H9 (cell line): ENCODE results near the gene CAB39. TPM values are rescaled to one million over a fixed set of nuclear protein-coding genes. Genes with fewer than 3 reads are reported as not detected.

ENCODE experiments used
- DNase-seq: peaks from one replicate; pipeline ENCODE4 v3.0.0-alpha.2; 2017
- H2AFZ ChIP-seq: one replicate; pipeline ENCODE4 v1.6.1; 2013; ENCODE audit warnings: mild to moderate bottlenecking, low read length, control low read depth, moderate library complexity
- H2AK5ac ChIP-seq: 2 replicates; pipeline ENCODE4 v1.6.1; 2013; ENCODE audit warnings: low read length, control low read depth, mixed read lengths; ENCODE audit not compliant: insufficient read length
- H2BK120ac ChIP-seq: one replicate; pipeline ENCODE4 v1.6.1; 2013; ENCODE audit warnings: low read depth, mild to moderate bottlenecking, low read length, control low read depth, inconsistent platforms; ENCODE audit not compliant: poor library complexity, severe bottlenecking
- H2BK12ac ChIP-seq: 2 replicates; pipeline ENCODE4 v1.6.1; 2013; ENCODE audit warnings: low read length, control low read depth, mixed read lengths, low read depth; ENCODE audit not compliant: insufficient read length
- H2BK15ac ChIP-seq: 2 replicates; pipeline ENCODE4 v1.6.1; 2013; ENCODE audit warnings: low read depth, low read length, control low read depth
- H2BK20ac ChIP-seq: one replicate; pipeline ENCODE4 v1.6.1; 2013; ENCODE audit warnings: low read depth, mild to moderate bottlenecking, low read length, control low read depth, inconsistent platforms; ENCODE audit not compliant: poor library complexity, severe bottlenecking
- H2BK5ac ChIP-seq: 2 replicates; pipeline ENCODE4 v1.6.1; 2013; ENCODE audit warnings: low read length, control low read depth, mixed read lengths; ENCODE audit not compliant: insufficient read length
- H3K14ac ChIP-seq: 2 replicates; pipeline ENCODE4 v1.6.1; 2013; ENCODE audit warnings: low read length, control low read depth; ENCODE audit not compliant: insufficient read depth
- H3K18ac ChIP-seq: 2 replicates; pipeline ENCODE4 v1.6.1; 2013; ENCODE audit warnings: low read depth, mild to moderate bottlenecking, mixed read lengths, low read length, control low read depth; ENCODE audit not compliant: insufficient read length
- H3K23ac ChIP-seq: 2 replicates; pipeline ENCODE4 v1.6.1; 2013; ENCODE audit warnings: low read length, control low read depth, mixed read lengths, low read depth; ENCODE audit not compliant: insufficient read length
- H3K23me2 ChIP-seq: 2 replicates; pipeline ENCODE4 v1.6.1; 2013; ENCODE audit warnings: low read depth, mild to moderate bottlenecking, mixed read lengths, low read length, control low read depth; ENCODE audit not compliant: insufficient read length, poor library complexity, severe bottlenecking
- H3K27ac ChIP-seq: 2 replicates; pipeline ENCODE4 v1.5.1; 2013; ENCODE audit warnings: low read length, control low read depth, mixed read lengths, low read depth; ENCODE audit not compliant: insufficient read length
- H3K27me3 ChIP-seq: 2 replicates; pipeline ENCODE4 v1.6.1; 2013; ENCODE audit warnings: low read length, control low read depth, inconsistent platforms; ENCODE audit not compliant: insufficient read depth
- H3K4ac ChIP-seq: 2 replicates; pipeline ENCODE4 v1.6.1; 2013; ENCODE audit warnings: low read depth, mild to moderate bottlenecking, control low read depth, inconsistent platforms, low read length, moderate library complexity
- H3K4me1 ChIP-seq: 2 replicates; pipeline ENCODE4 v1.6.1; 2013; ENCODE audit warnings: low read length, control low read depth, inconsistent platforms; ENCODE audit not compliant: insufficient read depth
- H3K4me2 ChIP-seq: 2 replicates; pipeline ENCODE4 v1.6.1; 2013; ENCODE audit warnings: low read length, control low read depth, mixed read lengths; ENCODE audit not compliant: insufficient read length, insufficient read depth
- H3K56ac ChIP-seq: 2 replicates; pipeline ENCODE4 v1.6.1; 2013; ENCODE audit warnings: low read depth, mild to moderate bottlenecking, mixed read lengths, low read length, control low read depth; ENCODE audit not compliant: insufficient read length
- H3K79me1 ChIP-seq: 2 replicates; pipeline ENCODE4 v1.6.1; 2013; ENCODE audit warnings: low read depth, mild to moderate bottlenecking, moderate library complexity, low read length, control low read depth, inconsistent platforms; ENCODE audit not compliant: insufficient read depth, poor library complexity, severe bottlenecking
- H3K79me2 ChIP-seq: 2 replicates; pipeline ENCODE4 v1.6.1; 2013; ENCODE audit warnings: low read length, control low read depth, inconsistent platforms; ENCODE audit not compliant: insufficient read depth
- H3K9ac ChIP-seq: 2 replicates; pipeline ENCODE4 v1.6.1; 2013; ENCODE audit warnings: low read length, control low read depth, mixed read lengths; ENCODE audit not compliant: insufficient read length; ENCODE audit errors: extremely low read depth
- H3K9me3 ChIP-seq: one replicate; pipeline ENCODE4 v1.6.1; 2013; ENCODE audit warnings: low read depth, low read length, inconsistent platforms; ENCODE audit not compliant: control insufficient read depth
- H3T11ph ChIP-seq: one replicate; pipeline ENCODE4 v1.6.1; 2013; ENCODE audit warnings: mild to moderate bottlenecking, low read length, control low read depth, inconsistent platforms
- H4K20me1 ChIP-seq: one replicate; pipeline ENCODE4 v1.6.1; 2013; ENCODE audit not compliant: control insufficient read depth, insufficient read length, insufficient read depth
- H4K5ac ChIP-seq: 2 replicates; pipeline ENCODE4 v1.6.1; 2013; ENCODE audit warnings: low read depth, mild to moderate bottlenecking, mixed read lengths, low read length, control low read depth; ENCODE audit not compliant: insufficient read length
- H4K8ac ChIP-seq: replicated peaks from 2 replicates; pipeline ENCODE4 v1.6.1; 2013; ENCODE audit warnings: low read length, control low read depth, mixed read lengths, low read depth; ENCODE audit not compliant: insufficient read length
- H4K91ac ChIP-seq: 2 replicates; pipeline ENCODE4 v1.6.1; 2013; ENCODE audit warnings: low read depth, mild to moderate bottlenecking, moderate library complexity, mixed read lengths, low read length, control low read depth; ENCODE audit not compliant: insufficient read length
- H3K27ac Mint-ChIP-seq, 3 experiments: 2 replicates in 2 of 3; 3 replicates in 1 of 3; pipeline ENCODE4 v1.8.0; 2020 to 2021; ENCODE audit warnings: mixed read lengths in 3 of 3, mild to moderate bottlenecking in 1 of 3, moderate library complexity in 1 of 3
- H3K27me3 Mint-ChIP-seq: 2 replicates; pipeline ENCODE4 v1.8.0; 2021; ENCODE audit warnings: low read depth, mild to moderate bottlenecking, moderate library complexity, mixed read lengths
- H3K36me3 Mint-ChIP-seq, 3 experiments: 2 replicates in 2 of 3; 3 replicates in 1 of 3; pipeline ENCODE4 v1.8.0; 2020 to 2021; ENCODE audit warnings: low read depth in 3 of 3, mixed read lengths in 3 of 3; ENCODE audit not compliant: insufficient read depth in 1 of 3
- H3K4me1 Mint-ChIP-seq, 2 experiments: 2 replicates each; pipeline ENCODE4 v1.8.0; 2020; ENCODE audit warnings: mixed read lengths in 2 of 2
- H3K4me3 Mint-ChIP-seq, 2 experiments: 2 replicates in 1 of 2; 3 replicates in 1 of 2; pipeline ENCODE4 v1.8.0; 2020 to 2021; ENCODE audit warnings: mild to moderate bottlenecking in 2 of 2, mixed read lengths in 2 of 2, moderate library complexity in 1 of 2
- H3K9me3 Mint-ChIP-seq, 2 experiments: 2 replicates in 1 of 2; 3 replicates in 1 of 2; pipeline ENCODE4 v1.8.0; 2020; ENCODE audit warnings: mild to moderate bottlenecking in 2 of 2, mixed read lengths in 2 of 2, moderate library complexity in 1 of 2
- CTCF ChIP-seq: fragments of 200-600 bp; sonication (generic); conservative IDR thresholded peaks from 3 replicates; pipeline ENCODE4 v1.8.0; 2021; ENCODE audit warnings: antibody characterized with exemption, mild to moderate bottlenecking
- WGBS: extraction: QIAGEN DNeasy Blood & Tissue Kit; methylation state at CpG from one replicate; pipeline ENCODE4 v1.1.7; 2013; ENCODE audit warnings: missing lambda C conversion rate, low lambda C conversion rate, mixed read lengths; ENCODE audit not compliant: insufficient read length; ENCODE audit errors: extremely low coverage; 5-methylcytosine and 5-hydroxymethylcytosine counted together
- total RNA-seq: library from RNA; stranded (reverse); gene quantifications from 2 replicates; pipeline ENCODE4 v1.2.1, GENCODE V29; 2021

The CAB39 gene
- total RNA-seq, 1 experiment from 2014 or later, result 42.7 TPM

GRCh38 chr2:230767862-230768388 is 55.3 kb downstream of the CAB39 start:
- no peaks in the 10 kb centered on the region for H3K27me3 ChIP-seq
- H3K9me3 ChIP-seq, result no peaks in the 10 kb centered on the region
- Mint-ChIP-seq H3K4me1 (peaks cover 7% of the 10 kb centered on the region in 2 experiments), H3K27ac (0 out of 7 replicates have a peak overlapping the region, but pooled peaks of 1 of the 3 experiments have one; percentile 0), H3K36me3 (peaks cover 2 to 18% (median 13%) of the 10 kb centered on the region in 3 experiments; a peak in 4 of 7 replicates), H3K27me3 (no peaks in the 10 kb centered on the region), H3K4me3 (no peak overlapping the region), H3K9me3 (no peaks in the 10 kb centered on the region)
- H3K23ac ChIP-seq, result no peak overlapping the region
- no peak overlapping the region for H2AFZ ChIP-seq
- no peak overlapping the region for H3K18ac ChIP-seq
- no peak overlapping the region for H3K27ac ChIP-seq
- DNase-seq, result no peak
- no peak for TF ChIP-seq CTCF
- H2BK12ac ChIP-seq, result no peak overlapping the region
- no peak overlapping the region for H2BK5ac ChIP-seq
- WGBS, result no CpG with 5 or more reads among the region's 2 CpGs
- H4K20me1 ChIP-seq, result no peaks in the 10 kb centered on the region
- H2BK15ac ChIP-seq, result no peak overlapping the region
- H3K23me2 ChIP-seq, result no peaks in the 10 kb centered on the region
- no peak overlapping the region for H3K4me2 ChIP-seq
- no peak overlapping the region for H4K8ac ChIP-seq
- H3K79me2 ChIP-seq, result no peaks in the 10 kb centered on the region
- no peak overlapping the region for H2BK120ac ChIP-seq
- H4K91ac ChIP-seq, result no peak overlapping the region
- H3K9ac ChIP-seq, result no peak overlapping the region
- no peak overlapping the region for H2BK20ac ChIP-seq
- no peak overlapping the region for H3K56ac ChIP-seq
- H2AK5ac ChIP-seq, result no peak overlapping the region
- peaks cover 8% of the 10 kb centered on the region for H3K4me1 ChIP-seq
- H4K5ac ChIP-seq, result no peak overlapping the region
- no peak overlapping the region for H3T11ph ChIP-seq
- H3K4ac ChIP-seq, result no peak overlapping the region
- no peaks in the 10 kb centered on the region for H3K79me1 ChIP-seq
- no peak overlapping the region for H3K14ac ChIP-seq
